ENCODE data around the gene PTPRN2. TPM values are rescaled to one million over a fixed set of nuclear protein-coding genes. Genes with fewer than 3 reads are reported as not detected.

Gene PTPRN2
- total and polyA plus RNA-seq, 2 experiments from 2014 or later: 0.28 TPM; not detected in 1

GRCh38 chr7:158076215-158076614 is 511.4 kb downstream of the PTPRN2 start:
- Histone ChIP-seq H3K27ac (no peak overlapping the region), H3K9me3 (ENCODE audit: low read depth) (no peaks in the 10 kb centered on the region), H3K36me3 (no peaks in the 10 kb centered on the region), H3K4me1 (ENCODE audit: low read depth) (no peaks in the 10 kb centered on the region), H3K4me3 (no peak overlapping the region), H3K27me3 (no peaks in the 10 kb centered on the region)
- no peak for TF ChIP-seq CTCF (IDR thresholded peaks at IDR 0.05; ENCODE audit: low read depth, low read length)
- no peak for DNase-seq (ENCODE audit: low read depth in 1 of 2, low spot score in 1 of 2)

- H3K4me1 ChIP-seq (ENCODE audit: low read depth): no peaks in the 10 kb centered on the region
- no peak for DNase-seq (ENCODE audit: low read depth in 1 of 2, low spot score in 1 of 2)
- no peak for TF ChIP-seq CTCF (IDR thresholded peaks at IDR 0.05; ENCODE audit: low read depth, low read length)
- H3K4me3 ChIP-seq: no peak overlapping the region
- no peaks in the 10 kb centered on the region for H3K27me3 ChIP-seq
- H3K27ac ChIP-seq: no peak overlapping the region
- no peaks in the 10 kb centered on the region for H3K36me3 ChIP-seq
- H3K9me3 ChIP-seq (ENCODE audit: low read depth): no peaks in the 10 kb centered on the region
Observed at GRCh38 chr7:158075633-158076001, 512.0 kb downstream of the PTPRN2 start.

GRCh38 chr7:158074896-158075632 is 512.6 kb downstream of the PTPRN2 start:
- no peak for TF ChIP-seq CTCF (IDR thresholded peaks at IDR 0.05; ENCODE audit: low read depth, low read length)
- no peaks in the 10 kb centered on the region for H3K9me3 ChIP-seq (ENCODE audit: low read depth)
- no peak for DNase-seq (ENCODE audit: low read depth in 1 of 2, low spot score in 1 of 2)
- no peak overlapping the region for H3K4me3 ChIP-seq
- H3K27ac ChIP-seq: no peak overlapping the region
- no peaks in the 10 kb centered on the region for H3K27me3 ChIP-seq
- no peaks in the 10 kb centered on the region for H3K4me1 ChIP-seq (ENCODE audit: low read depth)
- H3K36me3 ChIP-seq: no peaks in the 10 kb centered on the region

GRCh38 chr7:158073845-158074840 is 513.5 kb downstream of the PTPRN2 start:
- no peak for TF ChIP-seq CTCF (IDR thresholded peaks at IDR 0.05; ENCODE audit: low read depth, low read length)
- Histone ChIP-seq H3K36me3 (no peaks in the 10 kb centered on the region), H3K27me3 (no peaks in the 10 kb centered on the region), H3K4me3 (no peak overlapping the region), H3K9me3 (ENCODE audit: low read depth) (no peaks in the 10 kb centered on the region), H3K27ac (no peak overlapping the region), H3K4me1 (ENCODE audit: low read depth) (no peaks in the 10 kb centered on the region)
- DNase-seq (ENCODE audit: low read depth in 1 of 2, low spot score in 1 of 2): no peak

- DNase-seq (ENCODE audit: low read depth in 1 of 2, low spot score in 1 of 2): no peak
- Histone ChIP-seq H3K4me1 (ENCODE audit: low read depth) (no peaks in the 10 kb centered on the region), H3K27me3 (no peaks in the 10 kb centered on the region), H3K27ac (no peak overlapping the region), H3K4me3 (no peak overlapping the region), H3K36me3 (no peaks in the 10 kb centered on the region), H3K9me3 (ENCODE audit: low read depth) (no peaks in the 10 kb centered on the region)
- TF ChIP-seq CTCF (IDR thresholded peaks at IDR 0.05; ENCODE audit: low read depth, low read length): no peak
Observed at GRCh38 chr7:158072991-158073730, 514.5 kb downstream of the PTPRN2 start.

Data from cardiac muscle cell (in vitro differentiated cells and primary cell).